Osteocyte (in vitro differentiated cells): ENCODE results near the gene PTTG1IP. TPM values are rescaled to one million over a fixed set of nuclear protein-coding genes. Genes with fewer than 3 reads are reported as not detected.

Experiments used
- DNase-seq: peaks from one replicate; pipeline ENCODE4 v3.0.0; 2021; ENCODE audit warnings: mixed read lengths; ENCODE audit not compliant: unreplicated experiment; ENCODE audit errors: extremely low spot score
- H3K27ac Mint-ChIP-seq: one replicate; pipeline ENCODE4 v1.8.0; 2021; ENCODE audit warnings: mild to moderate bottlenecking, mixed read lengths; ENCODE audit not compliant: unreplicated experiment
- H3K27me3 Mint-ChIP-seq: one replicate; pipeline ENCODE4 v1.8.0; 2021; ENCODE audit warnings: mixed read lengths; ENCODE audit not compliant: unreplicated experiment
- H3K36me3 Mint-ChIP-seq: one replicate; pipeline ENCODE4 v1.8.0; 2021; ENCODE audit warnings: mixed read lengths; ENCODE audit not compliant: unreplicated experiment
- H3K4me1 Mint-ChIP-seq: one replicate; pipeline ENCODE4 v1.8.0; 2021; ENCODE audit warnings: mixed read lengths; ENCODE audit not compliant: unreplicated experiment
- H3K4me3 Mint-ChIP-seq: one replicate; pipeline ENCODE4 v1.8.0; 2021; ENCODE audit warnings: mild to moderate bottlenecking, moderate library complexity, mixed read lengths; ENCODE audit not compliant: unreplicated experiment
- H3K9me3 Mint-ChIP-seq: one replicate; pipeline ENCODE4 v1.8.0; 2021; ENCODE audit warnings: mixed read lengths; ENCODE audit not compliant: unreplicated experiment
- CTCF ChIP-seq: fragments of 200-600 bp; sonication (generic); IDR thresholded peaks from 2 replicates; pipeline ENCODE4 v1.5.0; 2021; ENCODE audit warnings: antibody characterized with exemption, mild to moderate bottlenecking, moderate library complexity
- total RNA-seq: library from RNA; stranded (reverse); gene quantifications from 2 replicates; pipeline ENCODE4 v1.2.1, GENCODE V29; 2021

The PTTG1IP gene
- total RNA-seq, 1 donor from 2014 or later, result 318 TPM

GRCh38 chr21:44907225-44907965, 33.9 kb upstream of the PTTG1IP start:
- Mint-ChIP-seq H3K27ac (no peak overlapping the region), H3K36me3 (no peaks in the 10 kb centered on the region), H3K27me3 (peaks cover 16% of the 10 kb centered on the region), H3K4me3 (no peak overlapping the region), H3K9me3 (no peaks in the 10 kb centered on the region), H3K4me1 (peaks cover 18% of the 10 kb centered on the region)
- DNase-seq, result no peak
- no peak for TF ChIP-seq CTCF

GRCh38 chr21:44905728-44906090, 32.2 kb upstream of the PTTG1IP start:
- DNase-seq, result no peak
- peaks cover 16% of the 10 kb centered on the region for H3K27me3 Mint-ChIP-seq
- no peak overlapping the region for H3K27ac Mint-ChIP-seq
- H3K4me3 Mint-ChIP-seq, result no peak overlapping the region
- H3K36me3 Mint-ChIP-seq, result no peaks in the 10 kb centered on the region
- peaks cover 6% of the 10 kb centered on the region for H3K4me1 Mint-ChIP-seq
- no peaks in the 10 kb centered on the region for H3K9me3 Mint-ChIP-seq
- TF ChIP-seq CTCF, result no peak

DNA sequence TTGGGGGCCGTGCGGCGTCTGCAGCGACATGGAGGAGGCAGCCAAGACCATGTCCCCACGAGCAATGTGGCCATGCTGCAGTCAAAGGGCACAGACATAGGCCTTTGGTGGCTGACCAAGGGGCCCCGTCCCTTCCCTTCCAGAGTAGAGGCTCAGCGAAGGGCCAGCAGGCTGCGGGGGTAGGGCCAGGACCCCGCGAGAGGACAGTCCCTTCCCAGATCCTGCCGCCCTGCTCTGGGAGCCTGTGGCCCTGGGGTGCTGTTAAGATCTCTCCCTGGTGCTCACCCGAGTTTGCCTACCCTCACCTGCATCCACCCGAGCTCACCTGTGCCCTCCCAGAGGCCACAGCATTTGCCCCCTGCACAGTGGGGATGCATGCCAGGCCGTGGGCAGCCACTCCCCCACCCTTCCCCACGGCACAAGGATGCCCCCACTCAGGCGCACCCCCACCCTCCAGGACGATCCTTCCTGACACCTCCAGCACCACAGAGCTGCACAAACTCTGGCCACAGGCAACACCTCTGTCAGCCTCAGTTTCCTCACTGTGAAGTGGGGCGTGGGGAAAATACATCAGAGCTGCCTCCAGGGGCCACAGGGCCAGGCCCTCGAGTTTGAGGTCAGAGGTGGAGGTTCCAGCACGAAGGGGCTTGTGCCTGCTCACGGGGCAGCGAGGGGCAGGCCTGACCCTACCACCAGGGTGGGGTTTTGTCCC, 31.7 kb upstream of the PTTG1IP start:
- DNase-seq, result no peak
- no peak for TF ChIP-seq CTCF
- H3K9me3 Mint-ChIP-seq, result no peaks in the 10 kb centered on the region
- H3K27ac Mint-ChIP-seq, result no peak overlapping the region
- H3K4me3 Mint-ChIP-seq, result no peak overlapping the region
- H3K27me3 Mint-ChIP-seq, result peaks cover 16% of the 10 kb centered on the region
- no peaks in the 10 kb centered on the region for H3K36me3 Mint-ChIP-seq
- peaks cover 6% of the 10 kb centered on the region for H3K4me1 Mint-ChIP-seq

DNA sequence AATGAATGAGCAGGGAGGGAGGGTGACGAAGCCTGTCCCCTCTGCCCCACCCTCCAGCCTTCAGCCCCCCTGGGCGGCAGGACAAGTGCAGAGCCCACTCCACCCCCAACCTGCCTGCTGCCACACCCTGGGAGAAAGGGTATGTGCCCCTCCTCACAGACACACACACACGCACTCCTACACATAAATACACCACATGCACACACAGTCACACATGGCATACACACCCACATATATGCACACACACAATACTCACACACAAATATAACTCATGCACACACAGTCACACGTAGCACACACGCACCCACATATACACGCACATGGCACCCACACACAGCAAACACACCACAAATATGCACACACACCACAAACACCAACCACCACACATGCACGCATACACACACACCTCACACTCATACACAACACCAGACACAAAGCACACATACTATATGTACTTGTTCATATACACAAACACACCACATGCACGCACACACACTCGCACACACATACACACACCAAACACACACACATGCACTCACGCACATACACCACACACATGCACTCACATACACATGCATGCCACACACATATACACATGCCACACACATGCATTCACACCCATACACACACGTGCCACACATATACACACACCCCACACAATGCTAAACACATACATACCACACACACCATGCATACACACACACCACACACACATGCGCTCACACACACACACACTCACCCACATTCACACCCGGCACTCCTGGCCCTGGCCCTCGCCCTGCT, 30.8 kb upstream of the PTTG1IP start:
- DNase-seq, result no peak
- Mint-ChIP-seq H3K4me1 (peaks cover 4% of the 10 kb centered on the region), H3K4me3 (no peak overlapping the region), H3K27me3 (peaks cover 15% of the 10 kb centered on the region), H3K9me3 (no peaks in the 10 kb centered on the region), H3K27ac (no peak overlapping the region), H3K36me3 (no peaks in the 10 kb centered on the region)
- TF ChIP-seq CTCF, result no peak

DNA sequence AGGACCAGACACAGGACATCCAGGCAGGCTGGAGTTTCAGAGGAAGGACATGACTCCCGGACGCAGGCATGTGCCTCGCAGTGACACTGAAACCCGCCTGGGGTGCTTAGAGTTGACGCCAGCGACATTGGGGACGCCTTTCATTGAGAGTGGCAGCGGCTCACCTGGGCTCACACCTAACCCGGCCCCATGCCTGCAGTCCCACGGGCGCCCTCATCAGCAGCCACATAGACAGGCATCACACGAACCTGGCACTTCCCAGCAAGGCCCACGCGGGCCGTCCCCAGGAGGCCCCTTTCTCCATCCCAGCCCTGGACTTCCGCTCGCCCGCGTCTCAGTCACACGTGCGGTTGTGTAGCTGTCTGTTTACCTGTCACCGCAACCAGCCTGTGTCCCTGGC, 30.2 kb upstream of the PTTG1IP start:
- H3K4me1 Mint-ChIP-seq, result peaks cover 4% of the 10 kb centered on the region
- H3K9me3 Mint-ChIP-seq, result no peaks in the 10 kb centered on the region
- H3K36me3 Mint-ChIP-seq, result no peaks in the 10 kb centered on the region
- H3K27me3 Mint-ChIP-seq, result peaks cover 13% of the 10 kb centered on the region
- no peak overlapping the region for H3K4me3 Mint-ChIP-seq
- no peak for DNase-seq
- no peak for TF ChIP-seq CTCF
- no peak overlapping the region for H3K27ac Mint-ChIP-seq
